Calu3 (cell line): ENCODE results near the gene PTP4A1. TPM values are rescaled to one million over a fixed set of nuclear protein-coding genes. Genes with fewer than 3 reads are reported as not detected.

Experiments used
- BruUV-seq: library from RNA; stranded (reverse); fragments of 400-500 nt; replicated peaks from 2 replicates; lab custom pipeline; 2021; lab: Mats Ljungman, UMichigan
- CTCF ChIA-PET: fragments of 300-600 bp; sonication (Branson Sonifier 250); formaldehyde crosslinking; loops from one replicate; lab custom pipeline; 2022; ENCODE audit warnings: antibody characterized with exemption; lab: Charles Lee
- DNase-seq: peaks from one replicate; pipeline ENCODE4 v3.0.0; 2022
- H3K27ac Mint-ChIP-seq: one replicate; pipeline ENCODE4 v1.8.0; 2022; ENCODE audit warnings: mixed read lengths; ENCODE audit not compliant: unreplicated experiment
- H3K27me3 Mint-ChIP-seq: one replicate; pipeline ENCODE4 v1.8.0; 2022; ENCODE audit warnings: mixed read lengths; ENCODE audit not compliant: unreplicated experiment
- H3K36me3 Mint-ChIP-seq: one replicate; pipeline ENCODE4 v1.8.0; 2022; ENCODE audit warnings: mild to moderate bottlenecking, moderate library complexity, mixed read lengths; ENCODE audit not compliant: insufficient read depth, unreplicated experiment
- H3K4me1 Mint-ChIP-seq: one replicate; pipeline ENCODE4 v1.8.0; 2022; ENCODE audit warnings: mild to moderate bottlenecking, low read depth, mixed read lengths; ENCODE audit not compliant: unreplicated experiment
- H3K4me3 Mint-ChIP-seq: one replicate; pipeline ENCODE4 v1.8.0; 2022; ENCODE audit warnings: mild to moderate bottlenecking, low read depth, moderate library complexity, mixed read lengths; ENCODE audit not compliant: unreplicated experiment
- H3K9me3 Mint-ChIP-seq: one replicate; pipeline ENCODE4 v1.8.0; 2022; ENCODE audit warnings: low read depth, mixed read lengths; ENCODE audit not compliant: unreplicated experiment
- intact Hi-C: fragments of 100-400 bp; cut with micrococcal nuclease; formaldehyde crosslinking; loops from one replicate; pipeline ENCODE4 v1.10.0; 2022; ENCODE audit not compliant: unreplicated experiment
- total RNA-seq: library from RNA; stranded (reverse); gene quantifications from 2 replicates; pipeline ENCODE4 v1.2.3, GENCODE V29; 2022
- TF ChIP-seq, protein P1 (sequence below): fragments of 200-600 bp; IDR thresholded peaks from one replicate; pipeline ENCODE4 v1.8.0; 2022; ENCODE audit warnings: antibody characterized with exemption; ENCODE audit not compliant: unreplicated experiment

PTP4A1 gene
- total RNA-seq, 1 experiment from 2014 or later = 97.3 TPM

DNA sequence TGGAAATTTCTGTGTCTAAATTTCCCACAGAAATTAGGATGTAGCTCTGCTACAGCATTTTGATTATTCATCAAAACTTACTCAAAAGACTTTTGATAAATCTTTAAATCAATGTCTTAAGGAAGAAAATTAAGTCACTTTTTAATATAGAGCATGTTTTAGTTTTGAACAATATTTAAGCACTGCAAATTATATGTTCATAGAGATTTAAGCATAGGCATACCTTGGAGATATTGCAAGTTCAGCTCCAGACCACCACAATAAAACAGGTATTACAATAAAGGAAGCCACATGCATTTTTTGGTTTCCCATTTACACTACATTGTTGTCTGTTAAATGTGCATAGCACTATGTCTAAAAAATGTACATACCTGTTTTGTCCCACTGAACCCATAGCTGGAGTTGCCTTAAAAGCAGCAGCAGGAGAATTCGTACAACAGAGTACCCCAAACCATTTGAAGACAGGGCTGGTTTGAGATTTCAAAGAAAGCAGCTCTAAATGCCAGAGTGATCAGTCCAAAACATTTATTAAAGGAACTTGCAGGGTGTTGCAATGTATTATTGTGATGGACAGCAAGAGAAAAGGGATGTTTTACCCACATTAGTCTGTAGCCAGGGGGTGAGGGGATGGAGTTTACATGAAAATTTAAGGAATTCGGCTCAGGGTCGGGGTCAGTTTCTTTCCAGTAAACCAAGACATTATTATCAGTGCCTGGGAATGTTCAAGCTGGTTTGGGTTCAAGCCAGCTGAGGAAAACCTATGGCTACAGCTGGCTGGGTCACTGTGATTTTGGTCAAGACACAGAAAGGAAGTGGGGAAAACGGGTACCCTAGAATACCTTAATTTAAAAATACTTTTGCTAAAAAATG is 6.3 kb upstream of the PTP4A1 start:
- TF ChIP-seq, protein P1, sequence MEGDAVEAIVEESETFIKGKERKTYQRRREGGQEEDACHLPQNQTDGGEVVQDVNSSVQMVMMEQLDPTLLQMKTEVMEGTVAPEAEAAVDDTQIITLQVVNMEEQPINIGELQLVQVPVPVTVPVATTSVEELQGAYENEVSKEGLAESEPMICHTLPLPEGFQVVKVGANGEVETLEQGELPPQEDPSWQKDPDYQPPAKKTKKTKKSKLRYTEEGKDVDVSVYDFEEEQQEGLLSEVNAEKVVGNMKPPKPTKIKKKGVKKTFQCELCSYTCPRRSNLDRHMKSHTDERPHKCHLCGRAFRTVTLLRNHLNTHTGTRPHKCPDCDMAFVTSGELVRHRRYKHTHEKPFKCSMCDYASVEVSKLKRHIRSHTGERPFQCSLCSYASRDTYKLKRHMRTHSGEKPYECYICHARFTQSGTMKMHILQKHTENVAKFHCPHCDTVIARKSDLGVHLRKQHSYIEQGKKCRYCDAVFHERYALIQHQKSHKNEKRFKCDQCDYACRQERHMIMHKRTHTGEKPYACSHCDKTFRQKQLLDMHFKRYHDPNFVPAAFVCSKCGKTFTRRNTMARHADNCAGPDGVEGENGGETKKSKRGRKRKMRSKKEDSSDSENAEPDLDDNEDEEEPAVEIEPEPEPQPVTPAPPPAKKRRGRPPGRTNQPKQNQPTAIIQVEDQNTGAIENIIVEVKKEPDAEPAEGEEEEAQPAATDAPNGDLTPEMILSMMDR = no peak
- H3K4me3 Mint-ChIP-seq = no peak overlapping the region
- CTCF ChIA-PET = no interaction called here
- no peak for DNase-seq
- H3K36me3 Mint-ChIP-seq = peaks cover 4% of the 10 kb centered on the region
- BruUV-seq = no TSS peak
- peaks cover 35% of the 10 kb centered on the region for H3K4me1 Mint-ChIP-seq
- intact Hi-C loops = no loop called here
- H3K27me3 Mint-ChIP-seq = no peaks in the 10 kb centered on the region
- H3K9me3 Mint-ChIP-seq = no peaks in the 10 kb centered on the region
- no peak overlapping the region for H3K27ac Mint-ChIP-seq

DNA sequence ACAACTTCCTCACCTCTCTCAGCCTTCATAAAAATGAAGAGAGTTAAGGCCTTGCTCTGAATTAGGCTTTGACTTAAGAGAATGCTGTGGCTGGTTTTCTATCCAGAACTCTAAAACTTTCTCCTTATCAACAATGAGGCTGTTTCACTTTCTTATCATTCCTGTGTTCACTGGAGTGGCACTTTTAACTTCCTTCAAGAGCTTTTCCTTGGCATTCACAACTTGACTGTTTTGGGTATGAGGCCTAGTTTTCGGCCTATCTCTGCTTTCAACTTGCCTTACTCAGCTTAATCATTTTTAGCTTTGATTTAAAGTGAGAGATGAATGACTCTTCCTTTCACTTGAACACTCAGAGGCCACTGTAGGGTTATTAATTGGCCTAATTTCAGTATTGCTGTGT is 4.3 kb upstream of the PTP4A1 start:
- intact Hi-C loops = no loop called here
- Mint-ChIP-seq H3K9me3 (no peaks in the 10 kb centered on the region), H3K27me3 (no peaks in the 10 kb centered on the region), H3K36me3 (peaks cover 24% of the 10 kb centered on the region), H3K4me1 (peaks cover 32% of the 10 kb centered on the region), H3K27ac (no peak overlapping the region), H3K4me3 (no peak overlapping the region)
- DNase-seq = no peak
- no TSS peak for BruUV-seq
- CTCF ChIA-PET = no interaction called here
- TF ChIP-seq, protein P1 = no peak

DNA sequence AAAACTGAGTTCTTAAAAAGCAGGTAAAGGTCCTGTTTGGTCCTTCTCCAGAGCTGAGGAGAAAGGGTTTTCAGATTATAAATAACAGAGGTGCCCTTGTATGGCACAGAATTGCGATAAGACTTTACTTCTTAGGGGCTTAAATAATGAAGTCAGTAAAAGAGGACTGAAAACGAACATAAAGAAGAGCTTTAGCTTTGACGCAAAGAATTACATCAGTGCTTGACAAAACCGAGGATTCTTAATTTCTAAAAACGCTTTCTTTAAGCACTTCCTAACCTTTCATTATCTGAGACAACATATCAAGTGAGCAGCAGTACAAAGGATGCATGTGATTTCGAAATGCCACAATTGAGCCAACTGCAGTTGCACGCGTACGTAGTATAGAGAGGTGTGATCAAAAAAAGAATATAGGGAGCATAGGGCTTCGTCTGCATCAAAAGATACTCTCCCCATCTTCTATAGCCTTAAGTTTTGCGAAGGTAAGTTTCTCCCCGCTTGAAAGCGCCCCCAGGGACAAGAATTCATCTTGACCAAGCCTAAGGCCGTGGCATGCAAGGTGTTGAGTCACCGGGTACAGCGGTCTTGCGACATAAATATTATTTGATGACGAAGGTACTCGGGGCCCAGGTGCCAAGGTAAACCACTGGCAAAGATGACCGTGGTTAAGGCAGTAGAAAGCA is 778 bp upstream of the PTP4A1 start:
- peak; percentile 83 for DNase-seq
- CTCF ChIA-PET = no interaction called here
- no peaks in the 10 kb centered on the region for H3K9me3 Mint-ChIP-seq
- H3K27me3 Mint-ChIP-seq = no peaks in the 10 kb centered on the region
- intact Hi-C loops = loop anchor here (2.0 kb wide), 2 partner anchors 55 to 113 kb away; no protein-coding TSS in a partner anchor
- H3K36me3 Mint-ChIP-seq = peaks cover 45% of the 10 kb centered on the region
- BruUV-seq = TSS peak; percentile 57
- peaks cover 14% of the 10 kb centered on the region for H3K4me1 Mint-ChIP-seq
- TF ChIP-seq, protein P1 = no peak
- peak overlapping the region; percentile 95 for H3K27ac Mint-ChIP-seq
- peak overlapping the region; percentile 88 for H3K4me3 Mint-ChIP-seq

DNA sequence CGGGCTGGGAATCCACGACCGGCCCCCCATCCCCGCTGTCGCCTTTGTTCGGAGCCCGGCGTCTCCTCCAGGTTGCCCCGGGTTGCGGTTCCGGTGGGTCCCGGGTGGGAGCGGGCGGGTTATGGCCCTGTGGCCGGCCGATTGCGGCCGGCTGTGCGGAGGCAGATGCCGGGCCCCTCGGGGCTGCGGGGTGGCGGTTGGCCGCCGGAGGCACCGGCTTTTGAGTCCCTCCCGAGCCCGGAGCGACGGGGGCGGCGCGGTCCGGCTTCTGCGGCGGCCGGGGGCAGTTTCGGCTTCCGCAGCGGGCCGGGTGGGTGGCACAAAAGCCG is 431 bp downstream of the PTP4A1 start:
- CTCF ChIA-PET = interaction anchor here (1.3 to 2.5 kb wide), 2 partner anchors 220 to 230 kb away, joined by 4 to 20 read pairs; no protein-coding TSS in a partner anchor
- intact Hi-C loops = no loop called here
- DNase-seq = no peak
- H3K4me1 Mint-ChIP-seq = peaks cover 11% of the 10 kb centered on the region
- no TSS peak for BruUV-seq
- no peaks in the 10 kb centered on the region for H3K27me3 Mint-ChIP-seq
- peak overlapping the region; percentile 88 for H3K4me3 Mint-ChIP-seq
- TF ChIP-seq, protein P1 = no peak
- no peaks in the 10 kb centered on the region for H3K9me3 Mint-ChIP-seq
- peak overlapping the region; percentile 95 for H3K27ac Mint-ChIP-seq
- H3K36me3 Mint-ChIP-seq = peaks cover 55% of the 10 kb centered on the region
